HepG2 (cell line): ENCODE results near the gene VAC14. TPM values are rescaled to one million over a fixed set of nuclear protein-coding genes. Genes with fewer than 3 reads are reported as not detected.

Experiments
- ATAC-seq: fragments of 200-7000 bp; cut with Tn5 transposase; 3 replicates; pipeline ENCODE4 v1.9.1; 2020; ENCODE audit warnings: mild to moderate bottlenecking, moderate library complexity
- BruUV-seq: library from RNA; stranded (reverse); fragments of 400-500 nt; replicated peaks from 2 replicates; lab custom pipeline; 2021; lab: Mats Ljungman, UMichigan
- CTCF ChIA-PET: fragments of 300-600 bp; formaldehyde crosslinking; extraction: SDS; loops from one replicate; lab custom pipeline; 2021; ENCODE audit warnings: low total read pairs, inconsistent platforms, low intra/inter-chr PET ratio; lab: Yijun Ruan, JAX
- POLR2A ChIA-PET: fragments of 350-600 bp; sonication (Branson Sonifier 250); formaldehyde crosslinking; loops from one replicate; lab custom pipeline; 2020; ENCODE audit warnings: antibody characterized with exemption, inconsistent platforms; lab: Yijun Ruan, JAX
- DNase-seq: peaks from one replicate; pipeline ENCODE4 v3.0.0-alpha.2; 2015; ENCODE audit warnings: low spot score
- FAIRE-seq: peaks from 3 replicates; lab custom pipeline; 2011; peaks lifted over from hg19 to GRCh38; lab: Jason Lieb, UNC
- H2AFZ ChIP-seq: one replicate; pipeline ENCODE4 v1.6.1; 2011; ENCODE audit warnings: low read length, inconsistent platforms
- H3K27ac ChIP-seq: fragments of 300-600 bp; 3 replicates; pipeline ENCODE4 v1.8.0; 2011; ENCODE audit warnings: mixed run types, mild to moderate bottlenecking, mixed read lengths, low read length, inconsistent platforms; ENCODE audit not compliant: insufficient read depth; ENCODE audit errors: extremely low read length
- H3K27me3 ChIP-seq, 2 experiments: fragments of 200-600 bp in 1 of 2; 2 replicates in 1 of 2; 3 replicates in 1 of 2; pipeline versions ENCODE4 v1.6.0 to v1.8.0; 2011; ENCODE audit warnings: low read length in 2 of 2, mild to moderate bottlenecking in 2 of 2, moderate library complexity in 2 of 2, inconsistent platforms in 1 of 2; ENCODE audit not compliant: insufficient read depth in 2 of 2, control insufficient read depth in 1 of 2
- H3K36me3 ChIP-seq, 2 experiments: fragments of 200-600 bp in 1 of 2; replicated peaks in 1 of 2; 2 replicates in 1 of 2; 3 replicates in 1 of 2; pipeline versions ENCODE4 v1.5.1 to v1.8.0; 2011; ENCODE audit warnings: low read length in 2 of 2, inconsistent platforms in 1 of 2; ENCODE audit not compliant: insufficient read depth in 2 of 2, control insufficient read depth in 1 of 2
- H3K4me1 ChIP-seq: 2 replicates; pipeline ENCODE4 v1.5.1; 2012; ENCODE audit warnings: low read length, inconsistent platforms; ENCODE audit not compliant: insufficient read depth
- H3K4me2 ChIP-seq: 2 replicates; pipeline ENCODE4 v1.6.0; 2011; ENCODE audit warnings: low read depth, low read length, inconsistent platforms
- H3K4me3 ChIP-seq, 3 experiments: fragments of 200-600 bp in 1 of 3; sonication (generic), shearing (Covaris generic) in 1 of 3; replicated peaks in 1 of 3; 2 replicates each; pipeline ENCODE4 v1.5.1; 2011 to 2016; ENCODE audit warnings: low read length in 3 of 3, inconsistent platforms in 2 of 3, low read depth in 2 of 3, mild to moderate bottlenecking in 2 of 3, control low read depth in 1 of 3, mixed read lengths in 1 of 3; ENCODE audit not compliant: insufficient read depth in 1 of 3
- H3K79me2 ChIP-seq: one replicate; pipeline ENCODE4 v1.6.1; 2011; ENCODE audit warnings: low read length, inconsistent platforms; ENCODE audit not compliant: insufficient read depth
- H3K9ac ChIP-seq: 2 replicates; pipeline ENCODE4 v1.6.0; 2011; ENCODE audit warnings: mild to moderate bottlenecking, low read depth, low read length, inconsistent platforms; ENCODE audit not compliant: insufficient read depth
- H3K9me3 ChIP-seq: 2 replicates; pipeline ENCODE4 v1.5.1; 2012; ENCODE audit warnings: mild to moderate bottlenecking, low read length
- H4K20me1 ChIP-seq: 2 replicates; pipeline ENCODE4 v1.6.0; 2011; ENCODE audit warnings: inconsistent platforms, mild to moderate bottlenecking, low read length, moderate library complexity; ENCODE audit not compliant: insufficient read depth
- AGO2 ChIP-seq: fragments of 200-400 bp; formaldehyde crosslinking; optimal IDR thresholded peaks from 2 replicates; pipeline ENCODE3; 2017; ENCODE audit warnings: mild to moderate bottlenecking, low read depth, low read length, moderate library complexity
- DPF2 ChIP-seq: sonication (generic); formaldehyde crosslinking; IDR thresholded peaks from 2 replicates; pipeline ENCODE4 v1.4.0; 2020; ENCODE audit warnings: mild to moderate bottlenecking, low read depth, missing genetic modification reagents, borderline replicate concordance
- HNRNPL ChIP-seq: fragments of 200-400 bp; formaldehyde crosslinking; IDR thresholded peaks from 2 replicates; pipeline ENCODE4 v1.6.1; 2017; ENCODE audit warnings: mild to moderate bottlenecking, low read depth, low read length
- NFIC ChIP-seq: IDR thresholded peaks from 2 replicates; pipeline ENCODE4 v1.6.1; 2012; ENCODE audit warnings: mild to moderate bottlenecking, low read length, inconsistent platforms
- PAF1 ChIP-seq: IDR thresholded peaks from 2 replicates; pipeline ENCODE4 v1.6.1; 2016; ENCODE audit warnings: missing genetic modification reagents, missing compliant biosample characterization
- PHF5A ChIP-seq: IDR thresholded peaks from one replicate; pipeline ENCODE4 v1.6.1; 2018; ENCODE audit warnings: low read depth, missing genetic modification reagents; ENCODE audit not compliant: unreplicated experiment
- RBM22 ChIP-seq: fragments of 200-400 bp; formaldehyde crosslinking; optimal IDR thresholded peaks from 2 replicates; pipeline ENCODE3; 2017; ENCODE audit warnings: mild to moderate bottlenecking, low read length, moderate library complexity
- RBM39 ChIP-seq: fragments of 200-400 bp; formaldehyde crosslinking; IDR thresholded peaks from one replicate; pipeline ENCODE4 v1.6.1; 2018; ENCODE audit warnings: antibody characterized with exemption, mild to moderate bottlenecking, low read depth, low read length; ENCODE audit not compliant: poor library complexity, severe bottlenecking
- RFXANK ChIP-seq: IDR thresholded peaks from 2 replicates; pipeline ENCODE4 v1.6.1; 2016
- YEATS4 ChIP-seq: sonication (generic); formaldehyde crosslinking; IDR thresholded peaks from 2 replicates; pipeline ENCODE4 v1.4.0; 2020; ENCODE audit warnings: missing genetic modification reagents, borderline replicate concordance
- ZMAT3 ChIP-seq: sonication (generic); formaldehyde crosslinking; conservative IDR thresholded peaks from 2 replicates; pipeline ENCODE4 v1.7.0; 2021; ENCODE audit warnings: missing genetic modification reagents
- ZNF160 ChIP-seq: sonication (generic); formaldehyde crosslinking; IDR thresholded peaks from 2 replicates; pipeline ENCODE4 v1.8.0; 2022; ENCODE audit warnings: mild to moderate bottlenecking, inconsistent platforms, missing genetic modification reagents
- ZNF326 ChIP-seq: sonication (generic); formaldehyde crosslinking; IDR thresholded peaks from 2 replicates; pipeline ENCODE4 v1.4.0; 2020; ENCODE audit warnings: missing genetic modification reagents, borderline replicate concordance
- ZNF546 ChIP-seq: sonication (generic); formaldehyde crosslinking; conservative IDR thresholded peaks from 2 replicates; pipeline ENCODE4 v1.8.1; 2023; ENCODE audit warnings: mild to moderate bottlenecking, missing genetic modification reagents
- ZNF607 ChIP-seq: sonication (generic); formaldehyde crosslinking; IDR thresholded peaks from 2 replicates; pipeline ENCODE4 v1.5.1; 2020; ENCODE audit warnings: missing genetic modification reagents, mild to moderate bottlenecking, borderline replicate concordance
- WGBS: methylation state at CpG from one replicate; pipeline ENCODE4 v1.1.6; 2017; ENCODE audit warnings: low lambda C conversion rate; 5-methylcytosine and 5-hydroxymethylcytosine counted together
- in situ Hi-C: cut with HindIII; loops from 2 replicates; pipeline ENCODE4 v1.10.0; 2017; ENCODE audit warnings: low pct_unique_long_range_greater_than_20kb; ENCODE audit not compliant: extremely low pct_ligation_motif_present
- intact Hi-C: fragments of 100-400 bp; cut with micrococcal nuclease; formaldehyde crosslinking; loops from one replicate; pipeline ENCODE4 v1.10.0; 2022; ENCODE audit not compliant: unreplicated experiment
- polyA plus RNA-seq, 8 experiments: library from polyadenylated mRNA; depleted of rRNA in 3 of 8; stranded (reverse) in 7 of 8; unstranded in 1 of 8; fragments of >200 nt; fragmentation: Illumina TruSeq in 4 of 8; extraction: Trizol in 4 of 8; gene quantifications; 2 replicates each; pipeline versions ENCODE4 v1.2.1 to v1.2.3, GENCODE V29; 2011 to 2016; ENCODE audit warnings: low read depth in 4 of 8, missing spikeins in 1 of 8, mixed read lengths in 1 of 8; ENCODE audit not compliant: insufficient read depth in 1 of 8
- total RNA-seq, 5 experiments: library from RNA; depleted of rRNA; stranded (reverse); fragments of >200 nt; fragmentation: Illumina TruSeq; extraction: Trizol; gene quantifications; 2 replicates each; pipeline ENCODE4 v1.2.3, GENCODE V29; 2016; ENCODE audit warnings: low read depth in 1 of 5
- TF ChIP-seq, protein P1 (sequence below): sonication (generic); formaldehyde crosslinking; IDR thresholded peaks from 2 replicates; pipeline ENCODE4 v1.5.0; 2020; ENCODE audit warnings: missing genetic modification reagents
- TF ChIP-seq, protein P2 (sequence below): sonication (generic); formaldehyde crosslinking; IDR thresholded peaks from 2 replicates; pipeline ENCODE4 v1.5.1; 2020; ENCODE audit warnings: mild to moderate bottlenecking, missing genetic modification reagents, moderate library complexity
- TF ChIP-seq, protein P3 (sequence below): sonication (generic); formaldehyde crosslinking; IDR thresholded peaks from 2 replicates; pipeline ENCODE4 v1.5.0; 2020; ENCODE audit warnings: mild to moderate bottlenecking, missing genetic modification reagents

The VAC14 gene
- total and polyA plus RNA-seq, 2 of the 13 experiments (the other 11 are each of a cell fraction or from before 2014, with no cell fraction given), result 23.5 to 24.6 TPM

DNA sequence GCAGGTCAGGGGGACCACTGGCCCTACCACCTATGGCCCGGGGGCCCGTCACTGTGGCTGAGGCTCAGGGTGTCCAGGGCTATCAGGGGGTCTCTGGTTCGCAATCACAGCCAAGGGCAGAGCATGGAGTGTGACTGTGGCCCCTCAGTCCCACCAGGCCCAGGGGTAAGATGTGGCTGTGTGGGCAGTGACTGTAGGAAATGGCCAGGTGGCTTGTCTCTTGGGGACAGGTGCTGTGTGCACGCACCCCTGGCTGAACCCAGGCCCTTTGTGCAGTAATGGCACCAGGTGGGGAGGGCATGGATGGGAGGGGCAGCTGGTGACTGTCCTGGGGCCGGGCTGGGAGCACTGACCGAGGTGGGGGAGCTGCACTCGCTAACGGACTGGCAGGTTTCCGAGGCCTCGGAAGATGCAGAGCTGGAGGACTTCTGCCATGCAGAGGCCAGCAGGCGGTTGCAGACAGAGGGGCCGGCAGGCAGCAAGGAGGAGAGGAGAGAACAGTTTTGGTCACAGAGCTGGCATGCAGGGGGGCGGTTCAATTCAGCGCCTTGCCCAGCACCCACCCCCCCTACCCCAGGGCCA, 135.8 kb downstream of the VAC14 start:
- peaks cover 9% of the 10 kb centered on the region for H3K79me2 ChIP-seq
- peaks cover 41 to 72% of the 10 kb centered on the region in 2 experiments for H3K36me3 ChIP-seq
- H3K9ac ChIP-seq, result no peak overlapping the region
- 97% methylated on average over 11 of the region's 14 CpGs for WGBS
- no peak overlapping the region for H3K4me2 ChIP-seq
- POLR2A ChIA-PET, result interaction anchor here (1.0 to 4.2 kb wide), 3 partner anchors 17 to 73 kb away, joined by 3 to 27 read pairs (median 4); no protein-coding TSS in a partner anchor
- DNase-seq (no peak), FAIRE-seq (no peak), ATAC-seq (no peak)
- no peak overlapping the region for H3K27ac ChIP-seq
- BruUV-seq, result no TSS peak
- no peak overlapping the region for H2AFZ ChIP-seq
- intact Hi-C loops, result no loop called here
- CTCF ChIA-PET, result no interaction called here
- peaks cover 32% of the 10 kb centered on the region for H4K20me1 ChIP-seq
- no peaks in the 10 kb centered on the region for H3K27me3 ChIP-seq
- no peaks in the 10 kb centered on the region for H3K9me3 ChIP-seq
- in situ Hi-C loops, result no loop called here
- H3K4me3 ChIP-seq, result no peak overlapping the region
- H3K4me1 ChIP-seq, result no peaks in the 10 kb centered on the region
- TF ChIP-seq AGO2 (peak; percentile 57), RBM22 (peak; percentile 55), PAF1 (no peak), RFXANK (CRISPR knock-in tag) (no peak), ZNF546 (CRISPR knock-in tag) (no peak), ZMAT3 (CRISPR knock-in tag) (no peak), DPF2 (CRISPR knock-in tag) (no peak), ZNF326 (CRISPR knock-in tag) (no peak), ZNF160 (CRISPR knock-in tag) (no peak), HNRNPL (0 out of 2 replicates have a peak, but pooled peaks have one; percentile 21), ZNF607 (CRISPR knock-in tag) (no peak), YEATS4 (CRISPR knock-in tag) (no peak), PHF5A (CRISPR knock-in tag) (no peak), RBM39 (peak; percentile 39), NFIC (no peak)
- TF ChIP-seq, protein P1, sequence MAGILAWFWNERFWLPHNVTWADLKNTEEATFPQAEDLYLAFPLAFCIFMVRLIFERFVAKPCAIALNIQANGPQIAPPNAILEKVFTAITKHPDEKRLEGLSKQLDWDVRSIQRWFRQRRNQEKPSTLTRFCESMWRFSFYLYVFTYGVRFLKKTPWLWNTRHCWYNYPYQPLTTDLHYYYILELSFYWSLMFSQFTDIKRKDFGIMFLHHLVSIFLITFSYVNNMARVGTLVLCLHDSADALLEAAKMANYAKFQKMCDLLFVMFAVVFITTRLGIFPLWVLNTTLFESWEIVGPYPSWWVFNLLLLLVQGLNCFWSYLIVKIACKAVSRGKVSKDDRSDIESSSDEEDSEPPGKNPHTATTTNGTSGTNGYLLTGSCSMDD (CRISPR knock-in tag), result no peak
- TF ChIP-seq, protein P2, sequence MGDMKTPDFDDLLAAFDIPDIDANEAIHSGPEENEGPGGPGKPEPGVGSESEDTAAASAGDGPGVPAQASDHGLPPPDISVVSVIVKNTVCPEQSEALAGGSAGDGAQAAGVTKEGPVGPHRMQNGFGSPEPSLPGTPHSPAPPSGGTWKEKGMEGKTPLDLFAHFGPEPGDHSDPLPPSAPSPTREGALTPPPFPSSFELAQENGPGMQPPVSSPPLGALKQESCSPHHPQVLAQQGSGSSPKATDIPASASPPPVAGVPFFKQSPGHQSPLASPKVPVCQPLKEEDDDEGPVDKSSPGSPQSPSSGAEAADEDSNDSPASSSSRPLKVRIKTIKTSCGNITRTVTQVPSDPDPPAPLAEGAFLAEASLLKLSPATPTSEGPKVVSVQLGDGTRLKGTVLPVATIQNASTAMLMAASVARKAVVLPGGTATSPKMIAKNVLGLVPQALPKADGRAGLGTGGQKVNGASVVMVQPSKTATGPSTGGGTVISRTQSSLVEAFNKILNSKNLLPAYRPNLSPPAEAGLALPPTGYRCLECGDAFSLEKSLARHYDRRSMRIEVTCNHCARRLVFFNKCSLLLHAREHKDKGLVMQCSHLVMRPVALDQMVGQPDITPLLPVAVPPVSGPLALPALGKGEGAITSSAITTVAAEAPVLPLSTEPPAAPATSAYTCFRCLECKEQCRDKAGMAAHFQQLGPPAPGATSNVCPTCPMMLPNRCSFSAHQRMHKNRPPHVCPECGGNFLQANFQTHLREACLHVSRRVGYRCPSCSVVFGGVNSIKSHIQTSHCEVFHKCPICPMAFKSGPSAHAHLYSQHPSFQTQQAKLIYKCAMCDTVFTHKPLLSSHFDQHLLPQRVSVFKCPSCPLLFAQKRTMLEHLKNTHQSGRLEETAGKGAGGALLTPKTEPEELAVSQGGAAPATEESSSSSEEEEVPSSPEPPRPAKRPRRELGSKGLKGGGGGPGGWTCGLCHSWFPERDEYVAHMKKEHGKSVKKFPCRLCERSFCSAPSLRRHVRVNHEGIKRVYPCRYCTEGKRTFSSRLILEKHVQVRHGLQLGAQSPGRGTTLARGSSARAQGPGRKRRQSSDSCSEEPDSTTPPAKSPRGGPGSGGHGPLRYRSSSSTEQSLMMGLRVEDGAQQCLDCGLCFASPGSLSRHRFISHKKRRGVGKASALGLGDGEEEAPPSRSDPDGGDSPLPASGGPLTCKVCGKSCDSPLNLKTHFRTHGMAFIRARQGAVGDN (CRISPR knock-in tag), result peak; percentile 8
- TF ChIP-seq, protein P3, sequence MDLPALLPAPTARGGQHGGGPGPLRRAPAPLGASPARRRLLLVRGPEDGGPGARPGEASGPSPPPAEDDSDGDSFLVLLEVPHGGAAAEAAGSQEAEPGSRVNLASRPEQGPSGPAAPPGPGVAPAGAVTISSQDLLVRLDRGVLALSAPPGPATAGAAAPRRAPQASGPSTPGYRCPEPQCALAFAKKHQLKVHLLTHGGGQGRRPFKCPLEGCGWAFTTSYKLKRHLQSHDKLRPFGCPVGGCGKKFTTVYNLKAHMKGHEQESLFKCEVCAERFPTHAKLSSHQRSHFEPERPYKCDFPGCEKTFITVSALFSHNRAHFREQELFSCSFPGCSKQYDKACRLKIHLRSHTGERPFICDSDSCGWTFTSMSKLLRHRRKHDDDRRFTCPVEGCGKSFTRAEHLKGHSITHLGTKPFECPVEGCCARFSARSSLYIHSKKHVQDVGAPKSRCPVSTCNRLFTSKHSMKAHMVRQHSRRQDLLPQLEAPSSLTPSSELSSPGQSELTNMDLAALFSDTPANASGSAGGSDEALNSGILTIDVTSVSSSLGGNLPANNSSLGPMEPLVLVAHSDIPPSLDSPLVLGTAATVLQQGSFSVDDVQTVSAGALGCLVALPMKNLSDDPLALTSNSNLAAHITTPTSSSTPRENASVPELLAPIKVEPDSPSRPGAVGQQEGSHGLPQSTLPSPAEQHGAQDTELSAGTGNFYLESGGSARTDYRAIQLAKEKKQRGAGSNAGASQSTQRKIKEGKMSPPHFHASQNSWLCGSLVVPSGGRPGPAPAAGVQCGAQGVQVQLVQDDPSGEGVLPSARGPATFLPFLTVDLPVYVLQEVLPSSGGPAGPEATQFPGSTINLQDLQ, result no peak
